Astrocyte of the spinal cord (primary cell): ENCODE data around the gene WNT5B.
A peak's percentile ranks its signal among the peaks of the same experiment; 100 is the strongest.

ENCODE experiments used
- DNase-seq: peaks from one replicate; pipeline ENCODE4 v3.0.0; 2011; ENCODE audit warnings: low read depth, low spot score
- H3K4me3 ChIP-seq: 2 replicates; pipeline ENCODE4 v1.5.1; 2011; ENCODE audit warnings: low read depth, mild to moderate bottlenecking, low read length, moderate library complexity
- CTCF ChIP-seq: IDR thresholded peaks from 2 replicates; pipeline ENCODE4 v1.5.1; 2012; ENCODE audit warnings: low read depth, mild to moderate bottlenecking, low read length, inconsistent platforms
- in situ Hi-C: cut with HindIII; loops from 2 replicates; pipeline ENCODE4 v1.10.0; 2017; ENCODE audit warnings: low sequenced_read_pairs

The WNT5B gene

DNA sequence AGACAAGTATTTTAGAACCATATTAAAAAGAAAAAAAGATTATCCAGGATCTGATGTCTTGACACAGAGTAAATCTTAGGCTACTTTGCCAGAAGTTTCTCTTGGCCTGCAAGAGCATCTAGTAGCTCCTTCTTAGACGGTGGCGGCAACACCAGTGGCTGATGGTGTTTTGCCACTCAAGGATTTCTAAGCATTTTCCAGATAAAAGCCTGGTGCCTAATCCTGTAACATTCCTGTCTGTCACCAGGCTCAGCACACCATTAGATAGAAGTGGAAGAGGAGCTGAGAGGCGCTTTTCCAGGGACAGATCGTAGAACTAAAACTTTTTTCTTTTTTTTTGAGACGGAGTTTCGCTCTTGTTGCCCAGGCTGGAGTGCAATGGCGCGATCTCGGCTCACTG lies 14.0 kb downstream of the WNT5B start:
- no peak overlapping the region for H3K4me3 ChIP-seq
- DNase-seq: no peak
- TF ChIP-seq CTCF: no peak
- in situ Hi-C loops: no loop called here

GRCh38 chr12:1643905-1644533 lies 15.0 kb downstream of the WNT5B start:
- in situ Hi-C loops: no loop called here
- no peak for DNase-seq
- H3K4me3 ChIP-seq: no peak overlapping the region
- TF ChIP-seq CTCF: no peak

GRCh38 chr12:1644534-1645438 lies 15.8 kb downstream of the WNT5B start:
- in situ Hi-C loops: no loop called here
- no peak overlapping the region for H3K4me3 ChIP-seq
- peak; percentile 91 for DNase-seq
- TF ChIP-seq CTCF: no peak

- in situ Hi-C loops: no loop called here
- no peak for TF ChIP-seq CTCF
- no peak for DNase-seq
- H3K4me3 ChIP-seq: no peak overlapping the region
Measured at GRCh38 chr12:1645819-1646218, 16.8 kb downstream of the WNT5B start.

- H3K4me3 ChIP-seq: no peak overlapping the region
- no peak for TF ChIP-seq CTCF
- no peak for DNase-seq
- in situ Hi-C loops: no loop called here
Measured at GRCh38 chr12:1646569-1647284, 17.7 kb downstream of the WNT5B start.

DNA sequence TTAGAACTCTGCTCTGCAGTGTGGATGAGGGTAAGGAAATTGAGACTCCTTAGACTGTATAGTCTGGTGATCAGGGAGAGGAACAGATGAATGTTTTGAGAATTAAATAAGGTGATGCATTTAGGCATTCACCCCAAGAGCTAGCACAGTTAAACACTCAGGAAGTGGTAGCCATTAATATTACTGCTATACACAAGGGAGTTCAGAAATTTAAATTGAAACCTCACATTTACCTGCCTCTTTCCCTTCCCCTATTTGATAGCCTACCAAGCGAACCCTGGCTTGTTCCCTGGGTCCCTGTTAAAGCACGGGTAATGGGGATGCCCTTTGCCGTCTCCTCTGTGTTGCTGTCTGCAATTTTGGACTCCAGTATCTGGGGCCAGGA lies 18.2 kb downstream of the WNT5B start:
- no peak overlapping the region for H3K4me3 ChIP-seq
- in situ Hi-C loops: no loop called here
- no peak for TF ChIP-seq CTCF
- DNase-seq: no peak
